Ascending aorta (tissue), 2 donors: ENCODE results near the gene MTG2. TPM values are rescaled to one million over a fixed set of nuclear protein-coding genes. Genes with fewer than 3 reads are reported as not detected.

Experiments
- DNase-seq, 2 donors: peaks; one replicate each; pipeline ENCODE4 v3.0.0-alpha.2; 2019; ENCODE audit warnings: low spot score in 2 of 2
- H3K27ac ChIP-seq, 2 donors: fragments of 200-600 bp; sonication (generic); one replicate each; pipeline ENCODE4 v1.5.1; 2016 to 2017; ENCODE audit warnings: mild to moderate bottlenecking in 1 of 2
- H3K27me3 ChIP-seq: fragments of 200-600 bp; sonication (generic); one replicate; pipeline ENCODE4 v1.5.1; 2017
- H3K36me3 ChIP-seq, 2 donors: fragments of 200-600 bp; sonication (generic); one replicate each; pipeline ENCODE4 v1.5.1; 2016
- H3K4me1 ChIP-seq, 2 donors: fragments of 200-600 bp; sonication (generic); one replicate each; pipeline ENCODE4 v1.5.1; 2016 to 2017; ENCODE audit warnings: mild to moderate bottlenecking in 1 of 2
- H3K4me3 ChIP-seq, 2 donors: fragments of 200-600 bp; sonication (generic); one replicate each; pipeline ENCODE4 v1.5.1; 2016 to 2017; ENCODE audit warnings: mild to moderate bottlenecking in 1 of 2
- H3K9me3 ChIP-seq, 2 donors: fragments of 200-600 bp; sonication (generic); one replicate each; pipeline ENCODE4 v1.5.1; 2016
- CTCF ChIP-seq, 3 experiments: fragments of 200-600 bp in 2 of 3; fragments of 450-650 bp in 1 of 3; sonication (generic) in 2 of 3; IDR thresholded peaks; one replicate each; pipeline ENCODE4 v1.5.1; 2016 to 2019; ENCODE audit warnings: antibody characterized with exemption in 3 of 3, mild to moderate bottlenecking in 1 of 3, moderate library complexity in 1 of 3
- intact Hi-C: fragments of 100-400 bp; cut with DNase I; formaldehyde crosslinking; loops from one replicate; pipeline ENCODE4 v1.15.1; 2023
- total RNA-seq: library from RNA; depleted of rRNA; stranded (reverse); fragments of >200 nt; gene quantifications from one replicate; pipeline ENCODE4 v1.1.0, GENCODE V29; 2016

MTG2 gene
- total RNA-seq, 1 donor from 2014 or later = 14.5 TPM

GRCh38 chr20:62151225-62151624 is 31.6 kb upstream of the MTG2 start:
- H3K4me1 ChIP-seq = no peaks in the 10 kb centered on the region
- intact Hi-C loops = no loop called here

GRCh38 chr20:62151835-62152364 is 30.9 kb upstream of the MTG2 start:
- Histone ChIP-seq H3K9me3 (no peaks in the 10 kb centered on the region), H3K4me3 (no peak overlapping the region), H3K27me3 (no peaks in the 10 kb centered on the region), H3K36me3 (peaks cover 3 to 4% of the 10 kb centered on the region in 2 donors), H3K27ac (no peak overlapping the region), H3K4me1 (peaks cover 0 to 2% of the 10 kb centered on the region in 2 donors)
- no peak for TF ChIP-seq CTCF (IDR thresholded peaks at IDR 0.05)
- DNase-seq = no peak
- intact Hi-C loops = no loop called here

More at GRCh38 chr20:62151225-62151624, 31.6 kb upstream of the MTG2 start:
- DNase-seq = no peak
- H3K27ac ChIP-seq = no peak overlapping the region
- peaks cover 3 to 4% of the 10 kb centered on the region in 2 donors for H3K36me3 ChIP-seq
- no peak for TF ChIP-seq CTCF (IDR thresholded peaks at IDR 0.05)
- H3K4me3 ChIP-seq = no peak overlapping the region
- no peaks in the 10 kb centered on the region for H3K27me3 ChIP-seq
- H3K9me3 ChIP-seq = no peaks in the 10 kb centered on the region

GRCh38 chr20:62155428-62156253 is 27.2 kb upstream of the MTG2 start:
- intact Hi-C loops = loop anchor here (2.0 kb wide), 1 partner anchor 145 kb away; no protein-coding TSS in a partner anchor
- H3K27me3 ChIP-seq = no peaks in the 10 kb centered on the region
- no peak for TF ChIP-seq CTCF (IDR thresholded peaks at IDR 0.05)

GRCh38 chr20:62156254-62156556 is 26.6 kb upstream of the MTG2 start:
- H3K4me1 ChIP-seq = peaks cover 0 to 2% of the 10 kb centered on the region in 2 donors
- no peaks in the 10 kb centered on the region for H3K27me3 ChIP-seq
- intact Hi-C loops = loop anchor here (2.0 kb wide), 1 partner anchor 145 kb away; no protein-coding TSS in a partner anchor
- H3K36me3 ChIP-seq = peaks cover 17 to 27% of the 10 kb centered on the region in 2 donors
- no peaks in the 10 kb centered on the region for H3K9me3 ChIP-seq
- H3K4me3 ChIP-seq = no peak overlapping the region
- no peak for TF ChIP-seq CTCF (IDR thresholded peaks at IDR 0.05)
- DNase-seq = no peak
- H3K27ac ChIP-seq = no peak overlapping the region

More at GRCh38 chr20:62155428-62156253, 27.2 kb upstream of the MTG2 start:
- peaks cover 0 to 2% of the 10 kb centered on the region in 2 donors for H3K4me1 ChIP-seq
- DNase-seq = no peak
- no peak overlapping the region for H3K27ac ChIP-seq
- no peaks in the 10 kb centered on the region for H3K9me3 ChIP-seq
- H3K4me3 ChIP-seq = no peak overlapping the region
- peaks cover 11 to 21% of the 10 kb centered on the region in 2 donors for H3K36me3 ChIP-seq

GRCh38 chr20:62156592-62157386 is 26.0 kb upstream of the MTG2 start:
- H3K9me3 ChIP-seq = no peaks in the 10 kb centered on the region
- intact Hi-C loops = loop anchor here (2.0 kb wide), 1 partner anchor 146 kb away; no protein-coding TSS in a partner anchor
- no peak overlapping the region for H3K27ac ChIP-seq
- no peak for DNase-seq
- TF ChIP-seq CTCF (IDR thresholded peaks at IDR 0.05) = peak; percentile 30 to 64 (median 61)
- H3K4me1 ChIP-seq = peaks cover 0 to 2% of the 10 kb centered on the region in 2 donors
- H3K4me3 ChIP-seq = no peak overlapping the region
- no peaks in the 10 kb centered on the region for H3K27me3 ChIP-seq
- H3K36me3 ChIP-seq = peaks cover 22 to 33% of the 10 kb centered on the region in 2 donors
